Activated T-helper 1 cell treated with anti-CD3 and anti-CD28 coated beads, Interleukin-2, amount 50 U/mL, for 16 hours (primary cell): ENCODE data around the gene CDC37.
"Not testable (repeated sequence)": the region's sequence is repeated elsewhere in the genome, so short reads cannot be mapped to it uniquely, and the experiment has no call there.

Source experiments
- DNase-seq, 2 donors: peaks; one replicate each; pipeline ENCODE4 v3.0.0-alpha.2; 2020; ENCODE audit warnings: low read depth in 1 of 2, low spot score in 1 of 2

Gene CDC37

DNA sequence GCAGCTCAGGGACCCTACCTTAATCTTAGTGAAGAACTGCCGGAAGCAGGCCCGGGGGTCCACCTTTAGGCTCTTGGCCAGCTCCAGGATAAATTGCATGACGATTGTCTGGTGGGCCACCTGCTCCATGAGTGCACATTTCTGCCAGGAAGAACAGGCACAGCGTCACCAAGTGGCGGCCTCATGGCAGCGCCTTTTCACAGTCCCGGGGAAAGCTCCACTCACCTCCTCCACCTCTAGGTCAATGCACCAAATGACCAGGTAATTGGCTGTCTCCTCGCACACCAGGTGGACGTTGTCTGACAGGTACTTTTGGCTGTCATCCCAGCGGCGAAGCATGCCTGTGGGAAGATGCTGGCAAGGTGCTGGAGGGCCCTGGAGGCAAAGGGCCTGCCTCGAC, 8.3 kb downstream of the CDC37 start:
- no peak for DNase-seq

DNA sequence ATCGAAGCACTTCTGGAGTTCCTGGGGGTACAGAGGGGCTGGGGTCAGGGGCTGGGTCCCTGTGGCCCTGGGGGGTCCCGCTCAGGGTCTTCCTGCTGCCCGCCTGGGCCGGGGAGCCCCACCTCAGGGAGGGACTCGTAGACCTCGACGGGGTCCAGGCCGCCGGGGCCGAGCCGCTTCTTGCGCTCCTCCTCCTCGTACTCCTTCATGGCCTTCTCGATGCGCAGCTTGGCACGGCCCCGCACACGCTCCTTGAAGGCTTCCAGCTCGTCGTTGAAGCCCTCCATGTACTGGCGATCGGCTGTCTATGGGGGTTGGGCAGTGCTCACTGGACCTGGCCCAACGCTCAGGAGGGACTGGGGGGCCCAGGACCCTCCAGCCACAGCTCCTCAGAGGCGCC, 10.2 kb downstream of the CDC37 start:
- DNase-seq = no peak

DNA sequence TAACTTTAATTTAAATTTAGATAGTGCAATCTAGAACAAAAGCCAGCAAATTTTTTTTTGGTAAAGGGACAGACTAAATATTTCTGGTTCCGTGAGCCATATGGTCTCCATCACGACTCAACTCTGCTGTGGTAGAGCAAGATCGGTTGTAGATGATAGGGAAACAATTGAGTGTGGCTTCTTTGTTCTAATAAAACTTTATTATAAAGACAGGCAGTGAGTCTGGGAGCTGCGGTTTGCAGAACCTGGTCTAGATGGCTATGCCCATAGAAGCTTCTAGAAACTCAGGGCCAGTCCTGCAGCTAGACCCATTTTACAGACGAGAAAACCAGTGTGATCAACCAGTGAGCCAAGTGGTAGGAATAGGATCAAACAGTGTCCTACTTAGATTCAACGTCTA, 11.2 kb downstream of the CDC37 start:
- DNase-seq = no peak

- DNase-seq = peak; percentile 35 to 41
Measured at GRCh38 chr19:10390652-10391286, 12.6 kb downstream of the CDC37 start.

DNA sequence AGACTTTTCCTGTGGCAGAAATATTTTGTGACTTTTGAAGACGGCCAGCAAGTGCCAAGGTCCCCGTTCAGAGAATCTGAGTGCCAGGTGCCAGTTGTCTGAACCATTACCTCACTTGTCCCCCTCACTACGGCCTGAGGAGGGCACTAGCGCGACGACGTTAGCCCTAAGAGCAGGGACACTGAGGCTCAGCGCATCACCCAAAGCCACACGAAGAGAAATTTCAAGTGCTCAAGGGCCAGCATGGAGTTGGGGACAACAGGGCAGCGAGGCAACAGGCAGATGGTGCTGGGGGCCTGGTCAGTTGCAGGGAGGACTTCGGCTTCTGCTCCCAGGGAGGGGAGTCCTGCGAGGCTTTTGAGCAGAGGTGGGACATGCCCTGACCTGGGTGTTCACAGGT, 13.5 kb downstream of the CDC37 start:
- DNase-seq = no peak

DNA sequence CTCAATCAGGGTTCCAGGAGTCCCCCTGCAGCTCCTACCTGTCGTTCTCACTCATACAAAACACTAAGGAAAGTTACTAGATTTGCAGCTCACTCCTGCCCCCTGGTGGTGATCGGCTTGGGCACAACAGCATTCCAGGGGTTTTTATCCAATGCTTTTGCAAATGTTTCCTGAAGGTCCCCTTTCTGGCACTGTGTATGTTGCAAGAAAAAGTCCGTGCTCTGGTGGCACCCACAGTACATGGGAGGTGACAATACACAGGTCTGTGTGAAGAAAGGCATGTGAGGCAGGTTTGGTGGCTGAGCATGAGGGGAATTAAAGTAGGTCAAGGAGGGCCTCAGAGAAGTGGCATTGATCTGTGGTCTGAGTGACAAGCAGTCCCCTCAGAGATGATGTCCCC, 14.4 kb downstream of the CDC37 start:
- peak; percentile 71 to 80 for DNase-seq

- no peak for DNase-seq
Measured at GRCh38 chr19:10384580-10384979, 18.8 kb downstream of the CDC37 start.

- DNase-seq = not testable (repeated sequence)
Measured at GRCh38 chr19:10383223-10383499, 20.2 kb downstream of the CDC37 start.

GRCh38 chr19:10380313-10381102, 22.8 kb downstream of the CDC37 start, which contains the start of gene TYK2:
Gene TYK2, minus strand, starts transcription at chr19:10380572. Its CDS starts 2,166 bp downstream, at chr19:10378406.
- peak; percentile 86 to 91 for DNase-seq

DNA sequence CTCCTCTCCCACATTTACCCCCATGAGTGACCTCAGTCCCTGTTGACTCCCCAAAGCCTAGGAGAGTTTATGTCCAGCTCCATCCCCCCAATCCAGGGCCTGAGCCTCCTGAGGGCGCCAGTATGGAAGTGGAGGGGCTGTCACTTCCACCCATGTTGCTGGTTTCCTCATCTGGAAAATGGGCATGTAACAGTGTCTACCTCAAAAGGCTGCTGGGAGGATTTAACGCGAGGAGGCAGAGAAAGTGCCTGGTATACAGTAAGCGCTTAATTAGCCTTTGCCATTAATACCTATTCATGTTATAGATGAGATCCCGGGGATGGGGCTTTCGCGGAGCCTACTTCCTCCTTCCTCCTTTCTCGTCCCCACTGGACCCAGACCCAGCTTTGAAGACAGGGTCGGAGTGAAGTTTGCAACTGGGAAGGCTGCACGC, 23.4 kb downstream of the CDC37 start:
- no peak for DNase-seq

DNA sequence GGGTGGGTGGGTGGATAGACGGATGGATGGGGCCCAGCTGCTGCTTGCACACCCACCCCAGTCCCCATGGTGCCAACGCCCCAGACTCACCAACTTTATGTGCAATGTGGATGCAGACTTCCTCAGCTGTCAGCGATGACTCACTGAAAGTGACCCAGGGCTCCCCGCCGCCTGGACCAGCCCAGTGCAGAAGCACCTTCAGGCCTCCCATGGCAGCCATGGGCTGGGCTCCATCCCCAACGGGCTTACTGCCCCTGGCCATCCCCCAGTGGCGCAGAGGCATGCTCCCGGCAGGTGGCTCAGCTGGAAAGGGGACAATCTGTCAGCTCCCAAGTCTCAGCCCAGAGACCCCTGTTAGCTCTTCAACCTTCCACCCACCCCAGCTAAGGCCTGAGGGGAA, 25.2 kb downstream of the CDC37 start:
- no peak for DNase-seq

DNA sequence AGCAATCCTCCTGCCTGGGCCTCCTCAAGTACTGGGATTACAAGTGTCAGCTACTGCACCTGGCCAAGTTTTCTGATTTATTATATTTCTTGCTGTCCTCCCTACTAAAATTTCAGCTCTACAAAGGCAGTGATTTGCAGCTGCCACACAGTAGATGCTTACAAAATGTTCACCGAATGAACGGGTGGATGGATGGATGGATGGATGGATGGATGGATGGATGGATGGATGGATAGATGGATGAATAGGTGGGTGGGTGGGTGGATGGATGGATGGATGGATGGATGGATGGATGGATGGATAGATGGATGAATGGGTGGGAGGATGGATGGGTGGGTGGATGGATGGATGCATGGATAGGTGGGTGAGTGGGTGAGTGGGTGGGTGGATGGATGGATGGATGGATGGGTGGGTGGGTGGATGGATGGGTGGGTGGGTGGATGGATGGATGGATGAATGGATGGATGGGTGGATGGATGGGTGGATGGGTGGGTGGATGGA, 26.2 kb downstream of the CDC37 start:
- DNase-seq = not testable (repeated sequence)

DNA sequence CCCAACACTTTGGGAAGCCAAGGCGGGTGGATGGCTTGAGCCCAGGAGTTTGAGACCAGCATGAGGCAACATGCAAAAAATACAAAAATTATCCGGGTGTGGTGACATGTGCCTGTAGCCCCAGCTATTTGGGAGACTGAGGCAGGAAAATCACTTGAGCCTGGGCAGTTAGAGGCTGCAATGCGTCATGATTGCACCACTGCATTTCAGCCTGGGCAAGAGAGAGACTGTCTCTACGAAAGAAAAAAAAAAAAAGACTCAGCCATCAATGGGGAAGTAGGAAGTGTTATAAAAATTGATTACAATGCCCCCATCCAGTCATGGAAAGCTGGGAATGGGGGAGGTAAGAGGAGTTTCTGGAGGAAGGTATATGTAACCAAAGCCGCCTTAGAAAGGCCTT, 28.4 kb downstream of the CDC37 start:
- no peak for DNase-seq

DNA sequence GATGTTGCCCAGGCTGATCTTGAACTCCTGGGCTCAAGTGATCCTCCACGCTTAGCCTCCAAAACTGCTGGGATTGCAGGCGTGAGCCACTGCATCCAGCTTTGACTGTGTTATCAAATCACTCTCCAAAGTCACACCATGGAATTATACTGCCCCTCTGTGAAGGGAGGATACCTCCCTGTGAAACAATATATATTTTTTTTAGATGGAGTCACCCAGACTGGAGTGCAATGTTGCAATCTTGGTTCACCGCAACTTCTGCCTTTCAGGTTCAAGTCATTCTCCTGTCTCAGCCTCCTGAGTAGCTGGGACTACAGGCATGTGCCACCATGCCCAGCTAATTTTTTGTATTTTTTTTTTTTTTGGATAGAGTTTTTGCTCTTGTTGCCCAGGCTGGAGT, 30.7 kb downstream of the CDC37 start:
- DNase-seq = no peak

DNA sequence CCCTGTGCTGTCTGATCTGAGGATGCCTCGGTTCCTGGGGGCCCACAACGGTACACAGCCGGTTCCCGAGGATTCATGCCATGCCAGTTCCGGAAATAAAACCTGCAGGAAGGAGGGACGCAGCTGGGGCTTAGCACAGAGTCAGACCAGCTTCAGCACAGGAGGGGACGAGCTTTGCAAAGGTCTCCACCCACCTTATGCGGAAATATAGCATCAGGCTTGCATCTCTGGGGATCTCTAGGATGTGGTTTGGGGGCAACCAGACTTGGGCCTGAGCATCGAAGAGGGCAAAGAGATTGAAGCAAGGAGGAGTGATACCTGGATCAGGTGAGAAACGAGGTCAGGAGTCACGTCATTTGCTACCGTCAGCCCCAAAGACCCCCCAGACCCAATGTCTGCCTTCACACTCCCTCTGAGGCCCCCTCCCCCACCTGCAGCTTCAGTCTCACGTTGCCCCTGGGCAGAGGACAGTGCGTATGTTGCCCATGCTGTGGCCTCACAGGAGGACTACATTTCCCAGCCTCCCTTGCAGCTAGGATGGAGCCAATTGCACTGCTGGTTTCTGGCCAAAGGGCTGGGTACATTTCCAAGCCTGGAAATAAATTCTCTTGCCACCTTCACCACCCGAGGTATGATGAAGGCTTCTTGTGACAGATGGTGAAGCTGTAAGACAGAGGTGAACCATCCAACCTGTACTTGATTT, 35.1 kb downstream of the CDC37 start:
- no peak for DNase-seq

DNA sequence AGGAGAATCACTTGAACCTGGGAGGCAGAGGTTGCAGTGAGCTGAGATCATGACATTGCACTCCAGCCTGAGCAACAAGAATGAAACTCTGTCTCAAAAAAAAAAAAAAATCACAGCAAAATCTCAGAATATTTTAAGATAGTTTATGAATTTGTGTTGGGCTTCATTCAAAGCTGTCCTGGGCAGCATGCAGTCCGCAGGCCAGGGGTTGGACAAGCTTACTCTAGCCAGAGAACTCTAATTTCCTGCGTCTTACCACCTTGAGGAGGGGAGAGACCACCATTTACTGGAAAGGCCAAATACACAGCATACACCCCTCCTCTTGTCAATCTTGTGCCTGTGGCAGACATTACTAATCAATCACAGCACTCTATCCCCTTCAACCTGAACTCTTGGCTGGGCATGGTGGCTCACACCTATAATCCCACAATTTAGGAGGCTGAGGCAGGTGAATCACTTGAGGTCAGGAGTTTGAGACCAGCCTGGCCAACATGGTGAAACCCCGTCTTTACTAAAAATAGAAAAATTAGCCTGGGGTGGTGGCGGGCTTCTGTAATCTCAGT, 36.3 kb downstream of the CDC37 start:
- not testable (repeated sequence) for DNase-seq

DNA sequence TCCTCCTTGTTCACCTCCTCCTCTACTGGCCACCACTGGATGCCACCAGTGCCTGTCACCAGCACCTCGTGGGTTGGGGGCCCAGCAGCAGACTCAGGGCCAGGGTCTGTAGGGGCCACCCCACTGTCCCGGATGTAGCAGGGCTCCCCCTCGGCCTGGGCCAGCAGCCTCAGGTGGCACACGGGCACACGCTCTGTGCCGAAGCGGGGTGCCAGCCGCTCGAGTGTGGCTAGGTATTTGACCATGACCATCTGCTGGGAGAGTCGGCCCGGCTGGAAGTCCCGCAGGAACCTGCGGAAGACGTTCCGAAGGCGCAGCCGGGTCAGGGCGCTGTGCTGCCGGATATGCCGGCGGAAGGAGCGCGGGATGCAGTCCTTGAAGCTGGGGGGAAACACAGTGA, 37.8 kb downstream of the CDC37 start:
- no peak for DNase-seq

- no peak for DNase-seq
Measured at GRCh38 chr19:10364644-10365043, 38.7 kb downstream of the CDC37 start.

DNA sequence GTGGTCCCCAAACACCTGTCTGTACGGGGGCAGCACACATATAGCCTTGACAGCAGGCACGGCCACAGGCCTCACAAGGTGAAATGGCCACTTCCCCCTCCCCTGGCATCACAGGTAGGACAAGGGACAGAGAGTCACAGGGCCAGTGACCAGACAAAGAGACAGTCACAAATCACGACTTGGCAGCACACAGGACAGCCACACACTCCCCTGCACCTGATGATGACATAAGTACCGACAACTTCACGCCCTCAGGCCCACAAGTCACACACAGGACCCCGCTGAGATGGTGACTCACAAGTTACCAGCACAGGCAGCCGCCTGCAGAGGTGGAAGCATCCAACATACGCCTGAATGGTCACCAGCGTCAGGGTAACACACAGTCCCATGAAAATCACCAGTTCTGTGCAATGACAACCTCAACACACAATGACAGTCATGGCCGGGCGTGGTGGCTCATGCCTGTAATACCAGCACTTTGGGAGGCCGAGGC, 39.5 kb downstream of the CDC37 start:
- no peak for DNase-seq

- no peak for DNase-seq
Measured at GRCh38 chr19:10362259-10362658, 41.1 kb downstream of the CDC37 start.

GRCh38 chr19:10361569-10362011, 41.8 kb downstream of the CDC37 start:
- DNase-seq = no peak

- DNase-seq = no peak
Measured at GRCh38 chr19:10356431-10356830, 46.9 kb downstream of the CDC37 start.
